Inferior parietal cortex (tissue), 1 donor: ENCODE results near the gene DPF3.

ENCODE experiments used
- DNase-seq: peaks from one replicate; pipeline ENCODE4 v3.0.0-alpha.2; 2016; ENCODE audit errors: extremely low spot score

The DPF3 gene

DNA sequence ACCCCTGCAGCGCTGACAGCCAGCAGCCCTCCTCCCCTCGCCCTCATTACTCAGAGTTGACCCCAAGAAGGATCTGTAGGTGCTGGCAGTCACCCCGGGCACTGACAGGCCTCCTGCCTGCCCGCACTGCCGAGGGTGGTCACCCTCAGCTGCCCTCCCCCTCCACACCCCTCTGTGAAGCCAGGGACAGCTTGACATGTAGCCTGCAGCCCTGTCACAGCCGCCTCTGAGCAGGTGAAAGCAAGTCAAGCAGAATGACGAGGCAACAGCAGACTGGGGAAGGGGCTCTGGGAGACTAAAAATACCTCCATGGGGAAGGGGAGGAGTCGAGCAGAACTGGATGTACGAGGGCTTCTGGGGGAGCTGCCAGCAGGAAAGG lies 178.1 kb downstream of the DPF3 start:
- DNase-seq: no peak

DNA sequence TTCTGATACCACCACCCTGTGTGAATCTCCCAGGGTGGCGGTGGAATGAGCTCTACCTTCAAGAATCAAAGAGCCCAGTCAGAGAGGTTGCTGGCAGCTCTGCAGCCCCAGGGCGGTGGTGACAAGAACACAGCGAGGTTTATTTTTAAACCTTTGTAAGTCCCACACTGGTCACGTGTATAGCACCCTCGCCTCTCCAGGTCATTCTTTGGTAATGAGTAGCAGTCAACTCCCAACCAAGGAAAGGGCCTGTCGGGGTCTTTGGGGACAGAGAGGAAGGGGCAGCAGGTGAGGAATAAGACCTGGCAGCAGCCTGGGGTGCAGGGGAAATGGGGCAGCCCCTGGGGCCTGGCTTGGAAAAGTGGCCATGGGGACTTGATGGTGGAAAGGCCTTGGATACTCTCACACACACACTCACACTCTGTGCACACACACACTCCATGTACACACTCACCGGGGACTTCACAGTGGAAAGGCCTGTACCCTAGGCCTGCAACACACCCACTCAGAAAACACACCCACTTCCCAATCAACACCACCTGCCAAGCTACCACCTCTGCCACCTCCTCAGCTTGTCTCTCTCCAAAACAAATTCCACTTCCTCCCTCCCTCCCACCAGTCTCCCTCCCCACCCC lies 178.6 kb downstream of the DPF3 start:
- DNase-seq: no peak

GRCh38 chr14:72714871-72715214 lies 179.1 kb downstream of the DPF3 start:
- no peak for DNase-seq

DNA sequence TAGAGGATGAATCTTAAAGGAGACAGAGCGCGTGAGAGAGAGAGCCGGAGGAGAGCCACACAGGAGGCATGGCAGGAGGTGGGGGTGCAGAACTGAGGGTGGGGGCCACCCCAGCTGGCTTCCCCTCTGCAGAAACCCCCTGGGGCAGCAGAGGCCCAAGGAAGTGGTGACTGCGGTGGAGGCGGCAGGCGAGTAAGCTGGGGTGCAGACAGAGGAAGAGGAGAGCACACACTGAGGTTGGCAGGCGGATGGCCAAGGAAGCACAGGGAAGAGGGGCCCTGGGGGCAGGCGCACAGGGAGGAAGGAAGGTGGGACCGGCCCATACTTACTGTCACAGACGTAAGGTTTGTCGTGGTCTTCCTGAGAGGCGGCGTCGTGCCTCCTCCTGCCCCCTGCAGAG lies 179.8 kb downstream of the DPF3 start:
- no peak for DNase-seq

DNA sequence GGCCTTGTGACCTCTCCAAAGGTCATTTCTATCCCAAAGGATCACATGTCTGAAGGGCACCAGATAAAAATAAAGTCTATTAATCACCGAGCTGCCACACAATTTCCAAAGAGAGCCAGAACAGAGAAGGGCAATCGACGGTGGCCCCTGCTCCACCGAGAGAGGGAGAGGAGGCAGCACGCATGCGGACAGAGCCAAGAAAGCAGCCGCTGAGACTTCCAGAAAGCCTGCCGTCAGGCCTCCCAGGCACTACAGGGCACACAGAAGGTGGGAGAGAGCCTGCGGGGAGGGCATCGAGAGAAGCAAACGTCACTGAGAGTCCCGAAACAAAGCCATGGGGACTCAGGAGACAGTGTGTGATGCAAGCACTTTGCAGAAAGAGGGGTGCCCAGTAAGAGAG lies 182.0 kb downstream of the DPF3 start:
- DNase-seq: no peak

- DNase-seq: no peak
Observed at GRCh38 chr14:72709916-72710611, 183.8 kb downstream of the DPF3 start.

DNA sequence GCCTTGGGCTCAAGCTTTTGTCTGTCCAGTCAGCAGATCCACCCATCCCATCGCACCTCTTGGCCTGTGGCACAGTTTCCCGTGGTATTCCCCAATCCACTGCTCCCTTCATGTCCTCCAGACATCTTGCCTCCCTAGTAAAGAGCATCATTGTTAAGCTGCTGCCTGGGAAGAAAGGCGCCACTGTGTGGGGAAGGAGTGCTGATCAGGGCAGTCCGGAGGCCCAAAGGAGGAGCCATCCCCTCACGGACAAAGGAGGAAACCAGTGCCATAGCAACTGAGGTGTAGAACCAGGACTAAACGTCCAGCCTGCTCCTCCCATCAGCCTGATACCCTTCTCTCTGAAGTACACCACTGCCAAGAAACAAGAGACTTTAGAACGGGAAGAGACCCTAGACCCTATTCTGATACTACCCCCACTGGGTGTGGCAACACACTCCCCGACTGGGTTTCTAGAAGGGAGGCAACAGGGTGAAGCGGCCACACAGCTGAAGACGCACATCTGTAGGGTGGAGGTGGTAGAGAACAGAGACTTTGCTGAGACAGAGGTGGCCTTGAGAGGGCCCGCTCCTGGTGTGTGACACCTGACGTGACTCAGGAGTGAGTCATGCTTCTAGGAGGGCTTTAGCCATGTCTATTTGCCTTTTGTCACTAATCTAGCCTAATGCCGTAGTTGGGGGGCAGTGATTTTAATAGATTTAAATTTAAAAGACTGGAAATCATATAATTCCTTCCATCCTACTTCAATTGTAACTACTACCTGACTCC lies 185.0 kb downstream of the DPF3 start:
- peak; percentile 55 for DNase-seq

DNA sequence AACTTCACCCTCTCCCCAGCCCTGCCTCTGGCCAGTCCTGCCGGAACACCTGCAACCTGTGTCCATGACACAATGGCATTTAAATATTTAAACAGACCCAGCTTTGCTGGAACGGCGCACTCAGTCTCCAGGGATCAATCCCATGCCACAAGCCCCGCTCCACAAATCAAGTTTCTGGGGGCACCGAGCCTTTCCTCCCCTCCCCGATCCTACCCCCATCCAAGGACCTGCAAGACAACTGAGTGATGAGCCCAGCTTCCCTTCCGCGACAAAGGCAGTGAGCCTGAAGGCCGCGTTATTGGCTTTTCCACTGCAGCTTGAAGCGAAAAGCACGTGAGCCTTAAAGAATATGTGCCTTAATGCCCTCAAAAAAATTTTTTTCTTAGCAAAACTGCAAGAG lies 185.7 kb downstream of the DPF3 start:
- no peak for DNase-seq

DNA sequence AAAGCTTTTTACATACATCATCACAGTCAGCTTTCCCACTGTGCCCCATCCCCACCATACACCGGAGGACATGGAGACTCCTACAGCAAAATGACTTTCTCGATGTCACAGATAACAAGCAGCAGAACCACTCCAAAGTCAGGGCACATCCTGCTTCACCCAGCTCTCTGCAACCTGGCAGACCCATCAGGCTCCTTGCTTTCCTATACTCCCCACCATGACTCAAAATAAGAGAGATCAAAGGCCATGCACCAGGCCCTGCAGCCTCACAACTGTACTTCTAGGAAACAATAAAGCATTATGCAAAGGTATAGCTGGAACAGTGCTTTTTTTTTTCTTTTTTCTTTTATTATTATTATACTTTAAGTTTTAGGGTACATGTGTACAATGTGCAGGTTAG lies 187.4 kb downstream of the DPF3 start:
- DNase-seq: no peak

GRCh38 chr14:72704502-72704901 lies 189.4 kb downstream of the DPF3 start:
- DNase-seq: no peak

GRCh38 chr14:72701605-72702004 lies 192.3 kb downstream of the DPF3 start:
- DNase-seq: no peak

DNA sequence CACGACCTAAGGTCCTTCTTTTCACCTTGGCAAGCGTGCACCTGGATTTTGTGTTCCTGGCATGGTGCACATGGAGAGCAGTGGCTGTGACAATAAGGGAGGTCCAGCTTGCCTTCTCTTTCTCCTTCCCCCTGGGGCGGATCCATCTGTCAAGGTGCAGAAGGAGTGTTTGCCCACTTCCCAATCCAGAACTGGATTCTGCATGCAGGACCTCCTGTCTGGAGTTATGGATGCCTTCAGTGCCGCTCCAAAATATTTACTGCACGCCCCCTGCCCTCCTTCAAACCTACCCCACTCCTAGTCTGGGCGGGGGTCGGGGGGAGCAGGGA lies 192.7 kb downstream of the DPF3 start:
- DNase-seq: no peak

DNA sequence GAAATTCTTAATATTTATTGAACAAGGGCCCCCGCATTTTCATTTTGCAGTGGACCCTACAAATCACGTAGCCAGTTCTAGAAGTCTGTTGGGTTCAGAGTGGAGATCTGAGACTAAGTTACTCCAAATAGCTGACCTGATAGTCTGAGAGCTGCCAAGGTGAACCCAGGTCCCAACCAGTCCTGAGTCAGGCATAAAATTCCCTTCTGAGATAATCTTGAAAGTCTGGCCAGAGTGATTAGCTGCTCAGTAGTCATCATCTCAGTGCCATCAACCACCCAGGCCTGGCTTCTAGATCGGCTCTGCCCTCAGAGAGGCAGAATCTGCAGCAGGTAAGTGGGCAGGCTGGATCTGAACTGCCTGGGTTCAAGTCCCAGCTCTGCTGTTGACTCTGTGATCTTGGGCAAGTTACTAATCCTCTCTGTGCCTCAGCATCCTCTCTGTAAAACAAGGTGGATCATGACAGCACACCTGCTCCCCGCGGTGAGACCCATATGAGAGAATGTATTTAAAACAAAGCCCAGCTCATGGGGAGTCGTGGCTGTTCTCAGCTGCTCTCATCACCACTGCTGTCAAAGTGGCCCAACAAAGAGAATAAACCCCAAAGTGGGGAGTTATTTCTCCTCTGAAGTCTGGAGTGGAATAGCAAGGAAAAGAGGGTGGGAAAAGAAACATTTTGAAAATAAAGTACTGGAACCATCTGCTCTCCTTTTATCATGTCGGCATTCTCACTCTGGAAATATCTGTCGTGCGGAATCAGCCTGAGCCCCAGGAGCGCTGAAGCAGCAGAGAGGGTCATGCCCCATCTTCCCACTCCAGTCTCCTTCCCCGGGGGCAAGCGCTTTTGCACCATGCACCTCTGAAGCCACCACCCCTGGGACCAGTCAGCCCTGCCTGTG lies 193.3 kb downstream of the DPF3 start:
- DNase-seq: no peak

DNA sequence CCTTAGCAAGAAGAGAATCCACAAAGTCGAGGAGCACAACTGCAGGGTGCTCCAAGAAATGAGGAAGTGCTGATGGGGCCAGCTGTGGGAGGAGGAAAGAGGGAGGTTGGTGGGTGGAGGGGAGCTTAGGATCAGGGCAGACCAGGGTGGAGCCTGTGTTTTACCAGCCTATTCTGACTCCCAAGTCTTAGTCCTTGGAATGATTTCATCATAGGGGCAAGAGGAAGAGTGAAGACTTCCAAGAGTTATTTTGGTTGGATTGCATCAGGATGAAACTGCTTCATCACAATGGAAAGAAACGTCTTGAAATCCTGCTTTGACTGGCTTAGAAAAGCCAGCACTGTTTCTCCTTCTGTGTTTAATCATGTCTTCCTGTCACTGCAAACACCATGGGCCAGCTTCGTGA lies 194.0 kb downstream of the DPF3 start:
- DNase-seq: no peak

DNA sequence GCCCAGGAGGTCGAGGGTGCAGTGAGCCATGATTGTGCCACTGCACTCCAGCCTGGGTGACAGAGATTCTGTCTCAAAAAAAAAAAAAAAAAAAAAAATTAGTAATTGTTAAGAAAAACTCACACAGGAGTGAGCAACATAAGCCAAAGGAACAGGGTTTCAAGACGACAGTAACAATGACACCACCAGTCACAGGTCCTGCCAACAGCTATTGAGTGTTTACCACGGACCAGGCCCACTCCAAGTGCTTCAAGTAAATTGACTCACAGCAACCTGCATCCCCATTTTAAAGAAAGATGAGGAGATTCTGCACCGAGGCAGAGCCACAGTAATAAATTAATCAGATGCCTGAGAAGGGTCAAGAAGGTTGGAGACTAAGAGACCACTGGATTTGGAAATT lies 194.5 kb downstream of the DPF3 start:
- DNase-seq: no peak

DNA sequence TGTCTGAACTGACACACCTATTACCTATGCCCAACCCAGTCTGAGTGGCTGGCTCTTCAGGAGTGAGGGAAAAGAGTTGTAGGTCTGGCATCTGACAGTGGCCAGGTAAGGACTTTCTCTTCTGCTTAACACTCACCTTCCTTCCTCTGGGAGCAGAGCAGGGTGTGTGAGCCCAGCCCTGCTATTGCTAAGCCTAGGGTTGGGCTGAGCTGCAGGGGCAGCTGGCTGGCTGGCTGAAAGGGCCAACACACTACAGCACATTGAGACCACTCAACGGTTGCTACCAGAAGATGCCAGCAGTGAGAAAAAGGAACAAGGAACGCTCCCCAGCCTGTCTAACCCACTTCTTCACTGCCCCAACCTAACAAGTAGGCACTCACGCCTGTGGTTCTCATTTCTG lies 201.2 kb downstream of the DPF3 start:
- DNase-seq: no peak

DNA sequence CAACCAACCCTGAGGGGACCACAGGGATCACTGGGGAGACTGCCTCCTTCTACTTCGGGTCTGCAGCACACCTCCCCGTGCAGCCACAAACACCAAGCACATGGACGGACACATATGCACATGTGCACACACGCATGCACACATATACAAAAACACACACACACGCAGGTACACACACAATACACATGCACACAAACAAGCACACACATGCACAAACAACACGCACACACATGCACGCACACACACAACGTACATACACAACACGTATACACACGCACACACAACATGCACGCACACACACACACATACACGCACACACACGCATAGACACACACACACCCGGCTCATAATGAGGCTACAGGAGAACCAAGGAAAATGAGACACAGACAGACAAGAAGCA lies 203.6 kb downstream of the DPF3 start:
- DNase-seq: no peak

DNA sequence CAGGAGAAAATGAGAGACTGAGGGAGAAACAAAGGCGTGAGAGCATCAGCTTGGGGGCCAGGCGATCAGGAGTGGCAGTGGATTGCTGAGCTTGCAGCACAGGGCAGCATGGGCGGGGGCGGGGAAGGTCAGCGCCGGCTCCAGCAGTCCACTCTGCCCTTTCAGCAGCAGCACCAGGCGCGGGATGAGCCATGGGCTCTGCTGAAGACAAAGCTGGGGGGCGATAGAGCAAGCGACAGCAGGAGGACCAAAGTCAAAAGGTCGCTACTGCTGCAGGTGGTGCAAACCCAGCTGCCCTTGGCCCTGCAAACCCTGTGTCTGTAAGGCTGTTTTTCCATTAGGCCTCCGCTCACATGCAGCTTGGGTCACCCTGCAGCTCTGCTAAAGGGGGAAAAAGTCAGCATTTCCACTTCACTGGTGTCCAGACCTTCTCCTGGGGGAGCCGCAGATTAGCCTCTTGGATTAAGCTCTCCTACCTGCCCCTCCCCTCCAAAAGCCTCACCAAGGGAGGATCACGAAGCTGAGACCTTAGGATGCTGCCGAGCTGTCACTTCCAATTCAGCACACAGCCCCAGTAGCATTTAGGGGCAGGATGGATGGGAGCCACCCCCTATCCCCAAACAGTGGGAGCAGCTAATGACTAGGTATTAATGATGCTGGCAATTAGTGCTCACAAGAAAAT lies 204.8 kb downstream of the DPF3 start:
- no peak for DNase-seq

- no peak for DNase-seq
Observed at GRCh38 chr14:72686832-72687231, 207.1 kb downstream of the DPF3 start.

GRCh38 chr14:72686101-72686500 lies 207.8 kb downstream of the DPF3 start:
- no peak for DNase-seq

GRCh38 chr14:72685456-72685855 lies 208.4 kb downstream of the DPF3 start:
- DNase-seq: no peak

GRCh38 chr14:72683787-72684186 lies 210.1 kb downstream of the DPF3 start:
- DNase-seq: no peak
